ENCODE measurements around the gene MC1R. TPM values are rescaled to one million over a fixed set of nuclear protein-coding genes. Genes with fewer than 3 reads are reported as not detected.

The MC1R gene
- total RNA-seq, 1 experiment from 2014 or later, result 13.4 TPM

DNA sequence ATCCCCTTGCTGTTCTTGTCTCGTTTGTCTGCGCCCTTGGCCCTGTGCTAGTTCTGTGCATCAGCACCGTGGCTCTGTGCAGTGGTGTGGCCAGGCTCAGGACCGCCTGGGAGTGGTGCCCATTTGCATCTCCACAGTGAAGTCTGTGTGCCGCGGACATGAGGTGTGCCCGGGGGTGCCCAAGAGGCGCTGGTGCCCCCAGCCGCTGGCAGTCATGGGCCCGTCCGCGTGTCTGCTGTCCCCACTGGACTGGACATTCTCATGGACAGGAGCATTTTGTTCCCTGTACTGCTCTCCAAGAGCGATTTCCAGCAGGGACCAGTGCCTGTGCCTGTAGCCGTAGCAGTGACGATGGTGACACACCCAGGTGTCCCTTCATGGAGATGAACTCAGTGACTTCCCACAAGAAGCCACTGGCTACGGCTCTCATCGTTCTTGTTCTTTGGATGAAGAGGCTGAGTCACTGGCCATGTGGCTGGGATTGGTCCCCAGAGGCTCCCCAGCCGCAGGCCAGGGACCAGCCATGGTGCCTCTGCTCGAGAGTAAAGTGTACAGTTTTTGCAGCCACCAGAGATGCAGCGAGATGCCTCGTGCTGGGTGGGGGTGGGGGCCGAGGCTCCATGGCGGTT lies 13.0 kb upstream of the MC1R start:
- peaks cover 60% of the 10 kb centered on the region for H3K36me3 ChIP-seq (ENCODE audit: insufficient read depth, low read length, poor library complexity, severe bottlenecking)
- intact Hi-C loops (cut with micrococcal nuclease; ENCODE audit: unreplicated experiment), result no loop called here

DNA sequence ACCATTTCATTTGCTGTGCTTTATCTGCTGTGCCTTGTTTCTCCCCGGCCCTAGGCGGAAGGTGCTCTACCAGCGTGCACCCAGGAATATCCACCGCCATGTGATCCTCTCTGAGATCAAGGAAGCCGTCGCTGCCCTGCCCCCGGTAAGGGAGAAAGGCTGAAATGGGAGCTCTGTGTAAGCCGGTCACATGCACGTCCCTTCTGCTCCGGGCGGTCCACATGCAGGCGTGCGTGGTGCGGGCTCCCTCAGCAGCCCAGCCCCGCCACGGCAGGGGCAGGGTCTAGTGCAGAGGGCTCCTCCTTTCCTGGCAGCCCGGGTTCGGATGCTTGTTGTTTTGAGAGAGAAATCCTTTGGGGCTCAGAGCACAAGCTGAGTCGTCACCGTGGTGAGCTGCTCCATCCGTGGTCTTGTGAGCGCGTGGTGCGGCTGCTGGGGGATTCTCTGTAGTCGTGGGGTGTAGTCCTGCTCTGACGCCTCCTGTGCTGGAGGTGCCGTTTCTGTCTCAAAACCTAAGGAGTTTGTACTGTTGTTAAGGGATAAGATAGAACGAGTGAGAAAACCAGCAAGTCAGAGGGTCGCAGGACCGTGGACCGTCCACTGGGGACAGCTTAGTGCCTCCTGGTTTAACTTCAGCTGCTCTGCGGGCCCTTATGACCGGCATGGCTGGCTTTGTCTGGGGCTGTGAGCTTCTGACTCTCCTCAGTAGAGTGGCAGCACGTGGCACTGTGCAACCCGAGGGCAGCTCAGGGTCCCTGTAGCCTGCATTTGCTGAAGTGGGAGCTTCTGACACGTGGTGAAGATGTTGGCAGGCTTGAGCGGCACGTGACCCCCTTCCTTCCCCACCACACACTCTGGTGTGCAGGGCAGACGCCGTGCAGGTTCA lies 12.3 kb upstream of the MC1R start:
- H3K27me3 ChIP-seq (replicated peaks; ENCODE audit: insufficient read depth, low read depth, low read length, poor library complexity), result no peaks in the 10 kb centered on the region
- peaks cover 61% of the 10 kb centered on the region for H3K36me3 ChIP-seq (ENCODE audit: insufficient read depth, low read length, poor library complexity, severe bottlenecking)
- peaks cover 5% of the 10 kb centered on the region for H3K4me1 ChIP-seq (ENCODE audit: insufficient read depth, low read length, poor library complexity, severe bottlenecking)
- no TSS peak for BruUV-seq (replicated peaks)
- no peak overlapping the region for H3K27ac ChIP-seq (ENCODE audit: low read depth, low read length, poor library complexity, severe bottlenecking)
- peaks cover 7% of the 10 kb centered on the region for H3K9me3 ChIP-seq (ENCODE audit: low read depth, low read length, poor library complexity, severe bottlenecking)
- no peak for DNase-seq (ENCODE audit: low spot score)
- intact Hi-C loops (cut with micrococcal nuclease; ENCODE audit: unreplicated experiment), result no loop called here
- TF ChIP-seq, protein P1, sequence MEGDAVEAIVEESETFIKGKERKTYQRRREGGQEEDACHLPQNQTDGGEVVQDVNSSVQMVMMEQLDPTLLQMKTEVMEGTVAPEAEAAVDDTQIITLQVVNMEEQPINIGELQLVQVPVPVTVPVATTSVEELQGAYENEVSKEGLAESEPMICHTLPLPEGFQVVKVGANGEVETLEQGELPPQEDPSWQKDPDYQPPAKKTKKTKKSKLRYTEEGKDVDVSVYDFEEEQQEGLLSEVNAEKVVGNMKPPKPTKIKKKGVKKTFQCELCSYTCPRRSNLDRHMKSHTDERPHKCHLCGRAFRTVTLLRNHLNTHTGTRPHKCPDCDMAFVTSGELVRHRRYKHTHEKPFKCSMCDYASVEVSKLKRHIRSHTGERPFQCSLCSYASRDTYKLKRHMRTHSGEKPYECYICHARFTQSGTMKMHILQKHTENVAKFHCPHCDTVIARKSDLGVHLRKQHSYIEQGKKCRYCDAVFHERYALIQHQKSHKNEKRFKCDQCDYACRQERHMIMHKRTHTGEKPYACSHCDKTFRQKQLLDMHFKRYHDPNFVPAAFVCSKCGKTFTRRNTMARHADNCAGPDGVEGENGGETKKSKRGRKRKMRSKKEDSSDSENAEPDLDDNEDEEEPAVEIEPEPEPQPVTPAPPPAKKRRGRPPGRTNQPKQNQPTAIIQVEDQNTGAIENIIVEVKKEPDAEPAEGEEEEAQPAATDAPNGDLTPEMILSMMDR (conservative IDR thresholded peaks at IDR 0.05; ENCODE audit: low read depth, low read length), result no peak
- TF ChIP-seq EZH2 (IDR thresholded peaks at IDR 0.05; ENCODE audit: borderline replicate concordance, low read depth, low read length, poor library complexity, severe bottlenecking), result no peak
- POLR2A ChIA-PET (ENCODE audit: low non-redundant PET), result no interaction called here
- CTCF ChIA-PET, result no interaction called here
- H3K4me3 ChIP-seq (ENCODE audit: low read depth, low read length, poor library complexity, severe bottlenecking), result no peak overlapping the region

More for the DNA sequence above, 13.0 kb upstream of the MC1R start:
- no peak for DNase-seq (ENCODE audit: low spot score)
- no peaks in the 10 kb centered on the region for H3K27me3 ChIP-seq (replicated peaks; ENCODE audit: insufficient read depth, low read depth, low read length, poor library complexity)
- ChIA-PET POLR2A (ENCODE audit: low non-redundant PET) (no interaction called here), CTCF (no interaction called here)
- BruUV-seq (replicated peaks), result no TSS peak
- H3K4me3 ChIP-seq (ENCODE audit: low read depth, low read length, poor library complexity, severe bottlenecking), result no peak overlapping the region
- peaks cover 5% of the 10 kb centered on the region for H3K4me1 ChIP-seq (ENCODE audit: insufficient read depth, low read length, poor library complexity, severe bottlenecking)
- TF ChIP-seq EZH2 (IDR thresholded peaks at IDR 0.05; ENCODE audit: borderline replicate concordance, low read depth, low read length, poor library complexity, severe bottlenecking), result no peak
- H3K9me3 ChIP-seq (ENCODE audit: low read depth, low read length, poor library complexity, severe bottlenecking), result peaks cover 7% of the 10 kb centered on the region
- no peak overlapping the region for H3K27ac ChIP-seq (ENCODE audit: low read depth, low read length, poor library complexity, severe bottlenecking)

DNA sequence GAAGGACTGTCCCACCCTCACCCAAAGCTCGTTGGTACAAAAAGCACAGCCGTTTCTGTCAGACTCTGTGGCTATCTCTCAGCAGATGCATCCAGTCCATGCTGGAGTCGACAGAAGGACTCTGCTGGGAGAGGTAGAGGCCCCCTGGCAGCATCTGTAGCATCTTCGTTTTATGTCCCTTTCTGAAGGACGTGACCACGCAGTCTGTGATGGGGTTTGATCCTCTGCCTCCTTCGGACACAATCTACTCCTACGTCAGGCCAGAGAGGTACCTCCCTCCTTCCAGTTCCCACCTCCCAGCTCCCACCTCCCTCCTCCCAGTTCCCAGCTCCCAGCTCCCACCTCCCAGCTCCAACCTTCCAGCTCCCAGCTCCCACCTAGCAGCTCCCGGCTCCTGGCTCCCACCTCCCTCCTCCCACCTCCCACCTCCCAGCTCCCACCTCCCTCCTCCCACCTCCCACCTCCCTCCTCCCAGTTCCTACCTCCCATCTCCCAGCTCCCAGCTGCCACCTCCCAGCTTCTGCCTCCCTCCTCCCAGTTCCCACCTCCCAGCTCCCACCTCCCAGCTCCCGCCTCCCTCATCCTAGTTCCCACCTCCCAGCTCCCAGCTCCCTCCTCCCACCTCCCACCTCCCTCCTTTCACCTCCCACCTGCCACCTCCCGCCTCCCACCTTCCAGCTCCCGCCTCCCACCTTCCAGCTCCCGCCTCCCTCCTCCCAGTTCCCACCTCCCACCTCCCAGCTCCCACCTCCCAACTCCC lies 11.4 kb upstream of the MC1R start:
- BruUV-seq (replicated peaks), result no TSS peak
- H3K4me3 ChIP-seq (ENCODE audit: low read depth, low read length, poor library complexity, severe bottlenecking), result no peak overlapping the region
- CTCF ChIA-PET, result no interaction called here
- no peaks in the 10 kb centered on the region for H3K27me3 ChIP-seq (replicated peaks; ENCODE audit: insufficient read depth, low read depth, low read length, poor library complexity)
- DNase-seq (ENCODE audit: low spot score), result no peak
- H3K9me3 ChIP-seq (ENCODE audit: low read depth, low read length, poor library complexity, severe bottlenecking), result peaks cover 7% of the 10 kb centered on the region
- peaks cover 5% of the 10 kb centered on the region for H3K4me1 ChIP-seq (ENCODE audit: insufficient read depth, low read length, poor library complexity, severe bottlenecking)
- H3K36me3 ChIP-seq (ENCODE audit: insufficient read depth, low read length, poor library complexity, severe bottlenecking), result peaks cover 61% of the 10 kb centered on the region
- TF ChIP-seq EZH2 (IDR thresholded peaks at IDR 0.05; ENCODE audit: borderline replicate concordance, low read depth, low read length, poor library complexity, severe bottlenecking), result no peak
- TF ChIP-seq, protein P1 (conservative IDR thresholded peaks at IDR 0.05; ENCODE audit: low read depth, low read length), result no peak
- intact Hi-C loops (cut with micrococcal nuclease; ENCODE audit: unreplicated experiment), result no loop called here
- no peak overlapping the region for H3K27ac ChIP-seq (ENCODE audit: low read depth, low read length, poor library complexity, severe bottlenecking)
- POLR2A ChIA-PET (ENCODE audit: low non-redundant PET), result no interaction called here
